Skeletal muscle tissue (tissue), 4 donors: ENCODE data around the gene CARD6. TPM values are rescaled to one million over a fixed set of nuclear protein-coding genes. Genes with fewer than 3 reads are reported as not detected.
A peak's percentile ranks its signal among the peaks of the same experiment; 100 is the strongest.
"Not testable (repeated sequence)": the region's sequence is repeated elsewhere in the genome, so short reads cannot be mapped to it uniquely, and the experiment has no call there.

Experiments
- H3K27ac ChIP-seq: one replicate; pipeline ENCODE4 v1.7.0; 2013; ENCODE audit warnings: mild to moderate bottlenecking, low read depth, low read length, inconsistent platforms
- H3K27me3 ChIP-seq, 3 donors: one replicate each; pipeline ENCODE4 v1.7.0; 2013; ENCODE audit warnings: low read length in 3 of 3; ENCODE audit not compliant: control insufficient read depth in 3 of 3, insufficient read depth in 3 of 3
- H3K36me3 ChIP-seq, 3 donors: one replicate each; pipeline ENCODE4 v1.7.0; 2013; ENCODE audit warnings: low read length in 3 of 3; ENCODE audit not compliant: control insufficient read depth in 3 of 3, insufficient read depth in 3 of 3
- H3K4me1 ChIP-seq, 3 donors: one replicate each; pipeline ENCODE4 v1.7.0; 2013; ENCODE audit warnings: low read length in 3 of 3, mild to moderate bottlenecking in 3 of 3; ENCODE audit not compliant: control insufficient read depth in 3 of 3, insufficient read depth in 3 of 3
- H3K4me3 ChIP-seq, 3 donors: one replicate each; pipeline ENCODE4 v1.7.0; 2013; ENCODE audit warnings: low read length in 3 of 3
- H3K9ac ChIP-seq, 3 donors: one replicate each; pipeline ENCODE4 v1.7.0; 2013; ENCODE audit warnings: low read length in 3 of 3, mild to moderate bottlenecking in 3 of 3, moderate library complexity in 2 of 3, low read depth in 1 of 3
- H3K9me3 ChIP-seq, 3 donors: one replicate each; pipeline ENCODE4 v1.7.0; 2013; ENCODE audit warnings: low read length in 3 of 3; ENCODE audit not compliant: control insufficient read depth in 3 of 3
- total RNA-seq: library from RNA; depleted of rRNA; stranded (reverse); fragments of >200 nt; gene quantifications from one replicate; pipeline ENCODE4 v1.2.3, GENCODE V29; 2014
- donor health status: Osteomylitis.

Gene CARD6
- total RNA-seq, 1 donor from 2014 or later = 3.1 TPM

DNA sequence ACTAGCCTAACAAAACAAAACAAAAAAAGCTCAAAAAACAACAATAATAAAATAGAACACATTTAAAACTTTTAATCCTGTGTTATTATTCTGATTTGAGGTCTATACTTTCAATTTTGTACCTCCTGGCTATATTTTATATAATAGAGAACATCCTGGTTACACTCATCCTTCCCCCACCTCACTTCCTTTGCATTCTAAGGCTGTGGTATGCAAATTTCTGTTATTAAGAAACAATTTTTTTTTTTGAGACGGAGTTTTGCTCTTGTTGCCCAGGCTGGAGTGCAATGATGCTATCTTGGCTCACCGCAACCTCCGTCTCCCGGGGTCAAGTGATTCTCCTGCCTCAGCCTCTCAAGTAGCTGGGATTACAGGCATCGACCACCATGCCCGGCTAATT lies 3.1 kb upstream of the CARD6 start:
- no peak overlapping the region for H3K9ac ChIP-seq
- no peak overlapping the region for H3K4me3 ChIP-seq
- no peaks in the 10 kb centered on the region for H3K9me3 ChIP-seq
- H3K27ac ChIP-seq = no peak overlapping the region
- peaks cover 0 to 9% (median 3%) of the 10 kb centered on the region in 3 donors for H3K36me3 ChIP-seq
- H3K4me1 ChIP-seq = peaks cover 10 to 22% (median 15%) of the 10 kb centered on the region in 3 donors
- H3K27me3 ChIP-seq = no peaks in the 10 kb centered on the region

DNA sequence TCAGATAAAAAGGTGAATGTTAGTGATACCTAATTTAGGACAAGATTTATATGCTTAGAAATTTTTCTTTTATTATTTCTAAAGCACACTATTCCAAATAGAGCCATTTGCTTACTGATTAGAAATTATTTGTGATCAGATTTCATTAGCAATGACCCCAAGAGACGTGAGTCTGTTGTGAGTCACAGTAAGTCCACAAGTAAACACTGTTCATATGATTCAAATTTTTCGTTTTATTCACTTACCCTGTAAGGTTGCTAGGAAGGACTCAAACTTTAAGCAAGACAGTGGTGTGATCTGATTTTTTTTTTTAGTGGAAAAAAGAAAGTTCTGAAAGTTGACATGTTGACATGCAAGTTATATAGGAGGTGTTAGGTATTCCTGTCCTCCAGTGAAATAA lies 1.2 kb downstream of the CARD6 start:
- Histone ChIP-seq H3K27me3 (no peaks in the 10 kb centered on the region), H3K4me1 (peaks cover 0 to 6% (median 0%) of the 10 kb centered on the region in 3 donors), H3K27ac (no peak overlapping the region), H3K9ac (peak overlapping the region in 1 of 3 donors; percentile 68), H3K9me3 (no peaks in the 10 kb centered on the region), H3K36me3 (no peaks in the 10 kb centered on the region), H3K4me3 (peak overlapping the region in 2 of 3 donors; percentile 15 to 44)

DNA sequence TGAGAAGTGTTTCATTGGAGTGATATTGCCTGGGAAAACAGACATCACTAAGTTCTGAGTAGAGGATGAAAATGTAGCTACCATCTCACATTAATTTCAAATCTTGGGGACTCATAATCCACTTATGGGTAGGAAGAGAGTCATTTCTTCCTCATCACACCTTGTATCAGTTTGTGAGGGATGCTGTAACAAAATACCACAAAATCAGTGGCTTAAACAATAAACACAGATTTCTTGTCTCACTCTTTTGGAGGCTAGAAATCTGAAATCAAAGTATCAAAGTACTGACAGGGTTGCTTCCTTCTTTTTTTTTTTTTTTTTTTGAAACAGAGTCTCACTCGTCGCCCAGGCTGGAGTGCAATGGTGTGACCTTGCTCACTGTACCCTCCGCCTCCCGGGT lies 3.4 kb downstream of the CARD6 start:
- no peaks in the 10 kb centered on the region for H3K36me3 ChIP-seq
- no peak overlapping the region for H3K9ac ChIP-seq
- H3K27ac ChIP-seq = no peak overlapping the region
- no peaks in the 10 kb centered on the region for H3K27me3 ChIP-seq
- peaks cover 0 to 6% (median 0%) of the 10 kb centered on the region in 3 donors for H3K4me1 ChIP-seq
- H3K9me3 ChIP-seq = no peaks in the 10 kb centered on the region
- no peak overlapping the region for H3K4me3 ChIP-seq

DNA sequence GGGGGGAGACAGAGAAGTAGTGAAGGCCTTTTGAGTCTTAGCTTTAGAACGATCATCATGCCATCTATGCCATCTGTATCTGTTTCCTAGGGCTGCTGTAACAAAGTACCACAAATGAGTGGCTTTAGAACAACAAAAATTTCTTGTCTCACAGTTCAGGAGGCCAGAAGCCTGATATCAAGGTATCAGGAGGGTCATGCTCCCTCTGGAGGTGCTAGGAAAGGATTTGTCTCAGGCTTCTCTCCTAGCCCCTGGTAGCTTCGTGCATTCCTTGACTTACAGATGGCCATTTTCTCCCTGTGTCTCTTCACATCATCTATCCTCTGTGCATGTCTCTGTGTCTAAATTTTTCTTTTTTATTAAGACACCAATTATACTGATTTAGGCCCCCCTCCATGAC lies 5.2 kb downstream of the CARD6 start:
- Histone ChIP-seq H3K9me3 (no peaks in the 10 kb centered on the region), H3K27me3 (no peaks in the 10 kb centered on the region), H3K36me3 (no peaks in the 10 kb centered on the region), H3K27ac (no peak overlapping the region), H3K4me3 (no peak overlapping the region), H3K4me1 (peaks cover 0 to 6% (median 0%) of the 10 kb centered on the region in 3 donors), H3K9ac (no peak overlapping the region)

DNA sequence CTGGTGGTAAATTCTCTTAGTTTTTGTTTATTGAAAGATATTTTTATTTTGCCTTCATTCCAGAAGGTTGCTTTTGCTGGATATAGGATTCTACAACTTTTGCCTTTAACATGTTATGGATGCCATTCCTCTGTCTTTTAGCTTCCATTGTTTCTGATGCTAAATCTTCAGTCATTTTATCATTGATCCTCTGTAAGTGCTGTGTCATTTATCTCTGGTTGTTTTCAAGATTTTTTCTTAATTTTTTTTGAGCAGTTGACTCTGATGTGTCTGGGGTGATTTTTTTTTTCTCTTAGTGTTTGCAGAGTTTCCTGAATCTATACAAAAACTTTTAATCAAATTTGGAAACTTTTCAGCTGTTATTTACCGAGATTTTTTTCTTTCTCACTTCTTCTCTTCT lies 6.4 kb downstream of the CARD6 start:
- Histone ChIP-seq H3K4me3 (no peak overlapping the region), H3K27me3 (no peaks in the 10 kb centered on the region), H3K27ac (no peak overlapping the region), H3K36me3 (peaks cover 0 to 4% (median 0%) of the 10 kb centered on the region in 3 donors), H3K9me3 (no peaks in the 10 kb centered on the region), H3K4me1 (peaks cover 0 to 6% (median under 1%) of the 10 kb centered on the region in 3 donors), H3K9ac (no peak overlapping the region)

DNA sequence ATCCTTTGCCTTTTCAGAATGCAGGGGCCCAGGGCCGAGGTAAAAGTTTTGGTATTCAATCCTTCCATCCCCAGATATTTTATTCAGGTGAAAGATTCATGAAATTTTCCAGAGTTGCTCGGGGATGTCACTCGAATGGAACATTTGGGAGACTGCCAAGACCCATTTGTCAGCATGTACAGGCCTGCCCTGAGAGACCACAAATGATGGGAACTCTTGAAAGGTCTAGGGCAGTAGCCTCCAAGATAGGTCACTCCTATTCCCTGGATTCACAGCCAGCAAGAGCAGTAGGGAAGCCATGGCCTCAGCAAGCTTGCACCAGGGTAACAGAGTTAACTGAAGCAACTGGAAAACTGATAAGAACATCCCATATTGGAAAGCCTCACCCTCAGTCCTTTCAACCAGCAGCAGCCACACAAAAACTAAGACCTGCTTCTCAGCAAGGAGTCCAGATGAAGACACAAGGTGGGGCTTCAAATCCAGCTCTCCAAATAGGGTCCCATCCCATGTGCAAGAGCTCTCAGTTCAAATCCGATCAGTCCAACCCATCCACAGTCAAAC lies 12.5 kb downstream of the CARD6 start:
- H3K4me1 ChIP-seq = peaks cover 0 to 2% (median 0%) of the 10 kb centered on the region in 3 donors
- H3K27ac ChIP-seq = no peak overlapping the region
- H3K36me3 ChIP-seq = peaks cover 0 to 7% (median 0%) of the 10 kb centered on the region in 3 donors
- no peaks in the 10 kb centered on the region for H3K27me3 ChIP-seq
- no peak overlapping the region for H3K4me3 ChIP-seq
- H3K9me3 ChIP-seq = no peaks in the 10 kb centered on the region
- no peak overlapping the region for H3K9ac ChIP-seq

DNA sequence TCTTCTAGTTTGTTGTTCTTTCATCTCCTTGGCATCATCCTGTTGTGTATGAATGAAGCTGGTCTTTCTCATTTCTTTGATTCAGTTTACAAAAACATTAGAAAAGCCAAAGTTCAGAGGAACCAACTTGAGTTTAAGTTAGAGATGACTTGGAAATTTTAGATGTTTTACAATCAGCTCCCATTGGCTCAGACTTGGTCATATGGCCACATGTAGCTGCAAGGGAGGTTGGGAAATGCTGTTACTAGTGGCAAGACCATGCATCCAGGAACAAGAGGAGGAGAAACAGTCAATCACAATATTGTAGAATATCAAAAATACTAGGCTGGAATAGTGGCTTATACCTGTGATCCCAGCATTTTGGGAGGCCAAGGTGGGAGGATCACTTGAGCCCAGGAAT lies 19.5 kb downstream of the CARD6 start:
- no peaks in the 10 kb centered on the region for H3K27me3 ChIP-seq
- no peaks in the 10 kb centered on the region for H3K9me3 ChIP-seq
- H3K36me3 ChIP-seq = no peaks in the 10 kb centered on the region
- no peak overlapping the region for H3K27ac ChIP-seq
- H3K9ac ChIP-seq = no peak overlapping the region
- H3K4me3 ChIP-seq = no peak overlapping the region
- no peaks in the 10 kb centered on the region for H3K4me1 ChIP-seq

DNA sequence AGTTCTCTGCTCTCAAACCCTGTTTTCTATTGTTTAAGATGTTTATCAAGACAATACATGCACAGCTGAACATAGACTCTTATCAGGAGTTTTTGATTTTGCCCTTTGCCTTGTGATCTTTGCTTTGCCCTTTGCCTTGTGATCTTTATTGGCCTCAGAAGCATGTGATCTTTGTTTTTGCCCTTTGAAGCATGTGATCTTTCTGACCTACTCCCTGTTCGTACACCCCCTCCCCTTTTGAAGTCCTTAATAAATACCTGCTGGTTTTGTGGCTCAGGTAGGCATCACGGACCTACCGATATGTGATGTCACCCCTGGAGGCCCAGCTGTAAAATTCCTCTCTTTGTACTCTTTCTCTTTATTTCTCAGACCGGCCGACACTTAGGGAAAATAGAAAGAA lies 23.8 kb downstream of the CARD6 start:
- not testable (repeated sequence) for H3K4me3 ChIP-seq, H3K4me1 ChIP-seq, H3K27ac ChIP-seq, H3K9ac ChIP-seq, H3K36me3 ChIP-seq, H3K27me3 ChIP-seq, H3K9me3 ChIP-seq

DNA sequence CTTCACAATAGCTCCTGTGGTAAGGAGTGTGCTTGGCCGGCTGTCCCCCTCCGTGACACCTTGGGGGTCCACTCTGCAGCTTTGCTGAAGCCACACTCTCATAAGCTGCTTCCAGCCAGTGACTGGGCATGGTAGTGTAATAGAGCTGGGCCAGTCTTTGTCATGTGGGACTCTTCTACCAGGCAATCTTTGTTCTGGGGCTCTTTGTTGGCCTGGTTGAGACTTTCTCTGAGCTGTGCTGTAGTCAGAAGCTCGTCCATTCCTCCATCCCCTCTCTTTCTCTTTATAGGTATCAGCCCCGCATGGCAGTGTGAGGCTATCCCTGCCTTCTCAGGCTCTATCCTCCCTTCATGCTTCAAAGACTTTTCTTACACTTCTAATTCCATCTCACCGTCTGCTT lies 25.7 kb downstream of the CARD6 start:
- no peak overlapping the region for H3K9ac ChIP-seq
- no peak overlapping the region for H3K4me3 ChIP-seq
- H3K27ac ChIP-seq = no peak overlapping the region
- H3K36me3 ChIP-seq = no peaks in the 10 kb centered on the region
- no peaks in the 10 kb centered on the region for H3K27me3 ChIP-seq
- H3K4me1 ChIP-seq = no peaks in the 10 kb centered on the region
- H3K9me3 ChIP-seq = no peaks in the 10 kb centered on the region

DNA sequence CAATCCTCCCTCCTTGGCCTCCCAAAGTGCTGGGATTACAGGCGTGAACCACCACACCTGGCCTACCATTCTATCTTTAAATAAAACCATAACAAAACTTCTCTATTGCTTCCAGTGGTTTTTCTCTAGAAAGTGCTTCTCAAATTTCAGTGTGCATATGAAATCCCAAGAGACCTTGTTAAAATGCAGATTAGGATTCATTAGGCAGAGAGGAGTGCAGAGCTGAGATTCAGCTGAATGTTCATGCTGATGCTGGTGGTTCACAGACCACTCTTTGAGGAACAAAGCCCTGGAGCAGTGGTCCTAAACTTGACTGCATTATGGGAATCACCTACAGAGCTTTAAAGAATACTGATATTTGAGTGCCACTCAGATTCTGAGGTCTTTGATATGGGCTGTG lies 28.2 kb downstream of the CARD6 start:
- no peaks in the 10 kb centered on the region for H3K27me3 ChIP-seq
- no peaks in the 10 kb centered on the region for H3K9me3 ChIP-seq
- H3K36me3 ChIP-seq = no peaks in the 10 kb centered on the region
- H3K4me3 ChIP-seq = no peak overlapping the region
- H3K9ac ChIP-seq = no peak overlapping the region
- no peaks in the 10 kb centered on the region for H3K4me1 ChIP-seq
- H3K27ac ChIP-seq = no peak overlapping the region
